Lung (tissue), 12 donors: ENCODE measurements around the gene SH2D3A. TPM values are rescaled to one million over a fixed set of nuclear protein-coding genes. Genes with fewer than 3 reads are reported as not detected.

Source experiments
- ATAC-seq: fragments of 200-7000 bp; cut with Tn5 transposase; one replicate; pipeline ENCODE4 v1.9.1; 2020; ENCODE audit warnings: moderate number of reproducible peaks; ENCODE audit not compliant: insufficient read depth, low FRiP score
- DNase-seq, 3 donors: peaks; one replicate each; pipeline ENCODE4 v3.0.0-alpha.2; 2013 to 2017
- H3K27ac ChIP-seq, 2 donors: one replicate each; pipeline ENCODE4 v1.5.1; 2013; ENCODE audit warnings: mild to moderate bottlenecking in 2 of 2, moderate library complexity in 2 of 2, control low read depth in 1 of 2, inconsistent platforms in 1 of 2, low read depth in 1 of 2, low read length in 1 of 2
- H3K27me3 ChIP-seq, 3 donors: one replicate each; pipeline ENCODE4 v1.5.1; 2013; ENCODE audit warnings: low read length in 2 of 3; ENCODE audit not compliant: control insufficient read depth in 3 of 3, insufficient read depth in 3 of 3
- H3K36me3 ChIP-seq, 4 donors: one replicate each; pipeline ENCODE4 v1.5.1; 2013; ENCODE audit warnings: low read length in 4 of 4, mild to moderate bottlenecking in 1 of 4, moderate library complexity in 1 of 4; ENCODE audit not compliant: control insufficient read depth in 4 of 4, insufficient read depth in 4 of 4
- H3K4me1 ChIP-seq, 5 donors: one replicate each; pipeline ENCODE4 v1.5.1; 2013; ENCODE audit warnings: low read length in 5 of 5, mild to moderate bottlenecking in 2 of 5, moderate library complexity in 1 of 5; ENCODE audit not compliant: control insufficient read depth in 5 of 5, insufficient read depth in 5 of 5
- H3K4me3 ChIP-seq: one replicate; pipeline ENCODE4 v1.5.1; 2013; ENCODE audit warnings: mild to moderate bottlenecking, control low read depth, moderate library complexity
- H3K9ac ChIP-seq, 2 donors: one replicate each; pipeline ENCODE4 v1.5.1; 2013; ENCODE audit warnings: low read length in 2 of 2, control low read depth in 1 of 2; ENCODE audit not compliant: insufficient read depth in 1 of 2
- H3K9me3 ChIP-seq, 4 donors: one replicate each; pipeline ENCODE4 v1.5.1; 2013; ENCODE audit warnings: low read length in 3 of 4, mild to moderate bottlenecking in 1 of 4, moderate library complexity in 1 of 4; ENCODE audit not compliant: control insufficient read depth in 4 of 4, insufficient read depth in 3 of 4
- CTCF ChIP-seq: IDR thresholded peaks from 2 replicates; pipeline ENCODE4 v1.5.1; 2012; ENCODE audit warnings: mild to moderate bottlenecking; ENCODE audit errors: control extremely low read depth, extremely low read depth
- WGBS, 2 donors: extraction: QIAGEN DNeasy Blood & Tissue Kit; methylation state at CpG; one replicate each; pipeline ENCODE4 v1.1.7; 2013; 5-methylcytosine and 5-hydroxymethylcytosine counted together
- polyA plus RNA-seq, 2 donors: library from polyadenylated mRNA; stranded (reverse); fragments of 200-250 nt; gene quantifications; one replicate each; pipeline ENCODE4 v1.2.1, GENCODE V29; 2013
- total RNA-seq, 2 donors: library from RNA; depleted of rRNA in 1 of 2; stranded (reverse); fragments of >200 nt in 1 of 2; gene quantifications; one replicate each; pipeline ENCODE4 v1.2.1, GENCODE V29; 2014 to 2021
- donor health status: control.
- donor health status: control.
- donor health status: Bipolar disorder and iron deficiency.
- donor health status: healthy.
- donor health status: DM: yes; HTN: yes; CAD: no.

SH2D3A gene
- total and polyA plus RNA-seq, 4 donors = 16.6 to 30.6 (median 22.7) TPM

- Histone ChIP-seq H3K4me3 (no peak overlapping the region), H3K36me3 (peaks cover 0 to 8% (median 3%) of the 10 kb centered on the region in 4 donors), H3K27ac (no peak overlapping the region), H3K9me3 (peaks cover 0 to 2% (median 0%) of the 10 kb centered on the region in 4 donors), H3K4me1 (peaks cover 0 to 2% (median 0%) of the 10 kb centered on the region in 5 donors), H3K27me3 (peaks cover 0 to 26% (median 16%) of the 10 kb centered on the region in 3 donors), H3K9ac (no peak overlapping the region)
- no peak for ATAC-seq
- 61 to 77% methylated on average over 24 of the region's 24 CpGs for WGBS, 2 donors
- no peak for TF ChIP-seq CTCF
- DNase-seq = no peak
These were observed 53.2 kb downstream of the SH2D3A start for GRCh38 chr19:6713773-6714692.

- 91 to 93% methylated on average over 20 of the region's 20 CpGs for WGBS, 2 donors
These were observed 54.3 kb downstream of the SH2D3A start for GRCh38 chr19:6712692-6713670.

GRCh38 chr19:6712231-6712630 lies 55.0 kb downstream of the SH2D3A start:
- H3K4me3 ChIP-seq = no peak overlapping the region
- H3K36me3 ChIP-seq = peaks cover 0 to 8% (median under 1%) of the 10 kb centered on the region in 4 donors
- 92 to 96% methylated on average over 16 of the region's 16 CpGs for WGBS, 2 donors
- no peaks in the 10 kb centered on the region for H3K9me3 ChIP-seq
- H3K27me3 ChIP-seq = peaks cover 0 to 29% (median 16%) of the 10 kb centered on the region in 3 donors
- DNase-seq (no peak), ATAC-seq (no peak)
- no peaks in the 10 kb centered on the region for H3K4me1 ChIP-seq
- H3K27ac ChIP-seq = no peak overlapping the region
- no peak for TF ChIP-seq CTCF
- no peak overlapping the region for H3K9ac ChIP-seq

More at GRCh38 chr19:6712692-6713670, 54.3 kb downstream of the SH2D3A start:
- Histone ChIP-seq H3K9me3 (peaks cover 0 to 2% (median 0%) of the 10 kb centered on the region in 4 donors), H3K4me3 (no peak overlapping the region), H3K4me1 (peaks cover 0 to 2% (median 0%) of the 10 kb centered on the region in 5 donors), H3K27ac (no peak overlapping the region), H3K36me3 (peaks cover 0 to 8% (median 3%) of the 10 kb centered on the region in 4 donors), H3K27me3 (peaks cover 0 to 29% (median 16%) of the 10 kb centered on the region in 3 donors), H3K9ac (no peak overlapping the region)
- DNase-seq = no peak
- ATAC-seq = no peak
- no peak for TF ChIP-seq CTCF
